Bronchial epithelial cell (primary cell): ENCODE results near the gene SERPINA4. TPM values are rescaled to one million over a fixed set of nuclear protein-coding genes. Genes with fewer than 3 reads are reported as not detected.

Experiments used
- DNase-seq: peaks from one replicate; pipeline ENCODE4 v3.0.0-alpha.2; 2010; ENCODE audit warnings: low read depth
- FAIRE-seq: peaks from 2 replicates; lab custom pipeline; 2011; peaks lifted over from hg19 to GRCh38; lab: Jason Lieb, UNC
- H3K27me3 ChIP-seq: 2 replicates; pipeline ENCODE4 v1.5.1; 2011; ENCODE audit warnings: low read length; ENCODE audit not compliant: control insufficient read depth, insufficient read depth
- H3K36me3 ChIP-seq: 2 replicates; pipeline ENCODE4 v1.5.1; 2011; ENCODE audit warnings: low read length; ENCODE audit not compliant: control insufficient read depth, insufficient read depth
- H3K4me3 ChIP-seq: 2 replicates; pipeline ENCODE4 v1.5.1; 2011; ENCODE audit warnings: mild to moderate bottlenecking, low read depth, low read length, control low read depth
- total RNA-seq: library from RNA; depleted of rRNA; stranded (reverse); fragments of >200 nt; gene quantifications from 2 replicates; pipeline ENCODE4 v1.2.1, GENCODE V29; 2014
- TF ChIP-seq, protein P1 (sequence below): IDR thresholded peaks from 2 replicates; pipeline ENCODE4 v1.5.1; 2011; ENCODE audit warnings: mild to moderate bottlenecking, moderate library complexity, low read length, control low read depth, inconsistent platforms; ENCODE audit not compliant: insufficient read depth, severe bottlenecking

Gene SERPINA4
- total RNA-seq, 1 donor from 2014 or later: not detected

DNA sequence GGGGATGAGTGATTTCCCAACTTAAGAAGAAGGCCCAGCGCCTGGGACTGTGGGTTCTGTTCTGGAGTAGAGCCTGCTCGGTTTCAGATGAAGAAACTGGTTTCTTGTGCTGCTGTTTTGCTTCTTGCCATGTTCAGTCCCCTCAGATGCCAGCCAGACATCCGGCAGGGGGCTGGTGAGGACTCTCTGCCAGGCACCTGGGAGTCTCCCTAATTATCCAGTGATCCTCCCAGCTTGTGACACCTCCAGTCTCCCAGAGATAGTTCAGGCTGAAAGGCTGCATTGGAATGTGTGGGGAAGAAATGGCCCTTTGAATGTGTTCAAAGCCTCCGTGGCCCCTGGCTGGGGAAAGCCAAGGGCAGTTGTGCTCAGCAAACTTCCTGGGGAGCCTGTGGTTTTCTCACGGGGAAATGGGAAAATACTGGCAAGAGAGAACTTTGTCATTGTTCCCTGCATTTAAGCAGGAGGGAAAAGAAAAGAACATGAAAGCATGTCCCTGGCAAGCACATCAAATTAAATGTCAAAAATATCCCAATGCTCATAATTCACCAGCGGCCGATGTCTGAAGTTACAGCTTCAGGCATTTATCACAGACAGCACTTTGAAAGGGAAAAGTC lies 43.5 kb upstream of the SERPINA4 start:
- Histone ChIP-seq H3K4me3 (no peak overlapping the region), H3K36me3 (no peaks in the 10 kb centered on the region), H3K27me3 (no peaks in the 10 kb centered on the region)
- TF ChIP-seq, protein P1, sequence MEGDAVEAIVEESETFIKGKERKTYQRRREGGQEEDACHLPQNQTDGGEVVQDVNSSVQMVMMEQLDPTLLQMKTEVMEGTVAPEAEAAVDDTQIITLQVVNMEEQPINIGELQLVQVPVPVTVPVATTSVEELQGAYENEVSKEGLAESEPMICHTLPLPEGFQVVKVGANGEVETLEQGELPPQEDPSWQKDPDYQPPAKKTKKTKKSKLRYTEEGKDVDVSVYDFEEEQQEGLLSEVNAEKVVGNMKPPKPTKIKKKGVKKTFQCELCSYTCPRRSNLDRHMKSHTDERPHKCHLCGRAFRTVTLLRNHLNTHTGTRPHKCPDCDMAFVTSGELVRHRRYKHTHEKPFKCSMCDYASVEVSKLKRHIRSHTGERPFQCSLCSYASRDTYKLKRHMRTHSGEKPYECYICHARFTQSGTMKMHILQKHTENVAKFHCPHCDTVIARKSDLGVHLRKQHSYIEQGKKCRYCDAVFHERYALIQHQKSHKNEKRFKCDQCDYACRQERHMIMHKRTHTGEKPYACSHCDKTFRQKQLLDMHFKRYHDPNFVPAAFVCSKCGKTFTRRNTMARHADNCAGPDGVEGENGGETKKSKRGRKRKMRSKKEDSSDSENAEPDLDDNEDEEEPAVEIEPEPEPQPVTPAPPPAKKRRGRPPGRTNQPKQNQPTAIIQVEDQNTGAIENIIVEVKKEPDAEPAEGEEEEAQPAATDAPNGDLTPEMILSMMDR: no peak
- FAIRE-seq: no peak
- DNase-seq: no peak

DNA sequence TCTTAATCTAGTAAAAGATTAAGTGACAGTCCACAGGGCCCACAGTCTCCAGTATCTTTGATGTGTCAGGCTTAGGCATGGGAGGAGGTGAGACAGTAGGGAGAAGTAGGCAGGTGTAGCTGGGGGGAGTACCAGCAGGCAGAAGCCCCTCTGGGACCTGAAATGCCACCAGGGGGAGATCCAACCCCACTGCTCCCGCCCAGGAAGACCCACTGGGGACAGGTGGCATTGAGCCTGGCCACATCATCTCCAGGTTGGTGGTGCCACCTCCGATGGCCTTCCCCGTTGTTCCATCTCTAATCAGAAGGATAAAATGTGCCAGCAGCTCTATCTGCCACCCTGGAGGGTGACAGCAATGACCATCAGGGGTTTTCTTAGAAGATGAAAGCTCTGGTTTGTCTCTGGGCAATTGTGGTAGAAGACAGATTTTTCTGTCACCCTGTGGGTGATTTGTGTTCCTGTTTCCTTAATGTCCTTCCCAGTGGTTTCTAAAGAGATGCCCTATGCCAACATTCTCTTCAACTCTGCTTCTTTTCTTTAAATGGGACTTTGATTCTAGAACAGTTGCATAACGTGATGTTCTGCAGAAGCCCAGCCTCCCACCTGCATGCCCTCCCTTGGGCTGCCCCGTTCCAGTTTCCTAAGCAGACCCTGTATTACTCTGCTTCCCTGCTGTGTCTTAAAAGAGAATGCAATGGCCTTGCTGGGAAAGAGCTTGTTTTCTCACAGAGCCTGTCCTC lies 39.7 kb upstream of the SERPINA4 start:
- no peak for FAIRE-seq
- no peaks in the 10 kb centered on the region for H3K36me3 ChIP-seq
- DNase-seq: no peak
- no peak overlapping the region for H3K4me3 ChIP-seq
- no peaks in the 10 kb centered on the region for H3K27me3 ChIP-seq
- TF ChIP-seq, protein P1: no peak

DNA sequence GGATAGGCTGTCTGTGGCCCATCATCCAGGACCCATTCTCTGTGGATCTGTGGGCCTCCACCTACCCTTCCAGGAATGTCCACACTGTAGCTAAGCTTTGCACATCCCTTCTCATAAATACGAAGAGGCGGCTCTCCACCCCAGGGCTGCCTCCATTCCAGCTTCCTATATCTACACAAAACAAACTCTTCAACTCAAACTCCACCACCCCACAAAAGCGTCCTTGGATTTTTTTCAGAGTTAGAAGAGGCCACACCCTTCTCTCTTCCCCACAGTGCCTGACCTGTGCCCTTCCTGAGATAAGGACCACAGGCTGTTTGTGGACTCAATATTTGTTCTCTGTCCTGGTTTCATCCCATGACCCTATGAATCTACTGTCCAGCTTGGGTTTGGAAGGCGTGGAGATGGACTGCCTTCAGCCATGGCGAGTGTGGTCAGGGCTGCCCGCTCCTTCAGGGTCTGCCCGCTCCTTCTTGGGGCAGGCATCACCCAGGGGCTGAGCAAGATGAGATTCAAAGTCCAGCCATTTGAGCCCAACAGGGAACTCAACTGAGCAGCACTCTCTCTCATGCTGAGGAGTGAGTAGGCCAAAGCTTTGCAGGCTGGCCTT lies 39.0 kb upstream of the SERPINA4 start:
- TF ChIP-seq, protein P1: no peak
- Histone ChIP-seq H3K36me3 (no peaks in the 10 kb centered on the region), H3K4me3 (no peak overlapping the region), H3K27me3 (no peaks in the 10 kb centered on the region)
- DNase-seq (no peak), FAIRE-seq (no peak)

DNA sequence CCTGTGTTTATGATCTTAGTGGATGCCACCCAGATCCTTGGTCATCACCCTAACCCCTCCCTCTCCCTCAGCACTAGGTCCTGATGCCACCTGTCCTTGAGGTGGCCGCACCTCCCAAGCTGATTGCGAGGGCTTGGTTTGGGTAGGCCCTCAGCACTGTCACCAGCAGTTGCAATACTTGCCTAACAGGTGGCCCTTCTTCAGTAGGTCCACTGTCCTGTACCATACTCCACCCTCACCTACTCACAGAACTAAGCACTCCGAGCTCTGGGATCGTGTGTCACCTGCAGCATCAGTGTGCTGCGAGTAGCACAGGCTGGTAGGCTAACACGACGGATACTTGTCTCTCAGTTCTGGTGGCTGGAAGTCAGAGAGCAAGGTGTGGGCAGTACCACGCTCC lies 38.0 kb upstream of the SERPINA4 start:
- DNase-seq: no peak
- Histone ChIP-seq H3K27me3 (no peaks in the 10 kb centered on the region), H3K36me3 (no peaks in the 10 kb centered on the region), H3K4me3 (no peak overlapping the region)
- peak; percentile 93 for FAIRE-seq
- TF ChIP-seq, protein P1: no peak

DNA sequence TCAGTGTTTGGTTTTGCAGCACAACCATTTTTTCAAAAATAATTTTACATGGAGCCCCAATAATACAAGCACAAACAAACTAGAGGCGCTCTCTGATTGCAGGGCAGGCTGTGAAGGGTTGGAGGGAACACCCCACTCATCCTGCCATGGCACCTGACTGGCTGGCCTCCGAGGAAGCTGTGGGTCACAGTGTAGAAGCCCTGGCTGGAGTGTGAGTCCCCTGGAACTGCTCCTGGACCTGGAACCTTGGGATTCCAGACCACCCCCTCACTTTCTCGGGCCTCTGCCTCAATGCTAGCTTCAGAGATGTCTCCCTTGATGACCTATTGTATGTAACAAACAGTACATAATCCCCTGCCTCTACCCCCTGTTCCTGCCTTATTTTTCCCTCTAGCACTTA lies 37.1 kb upstream of the SERPINA4 start:
- H3K36me3 ChIP-seq: no peaks in the 10 kb centered on the region
- TF ChIP-seq, protein P1: no peak
- DNase-seq: no peak
- no peak for FAIRE-seq
- no peak overlapping the region for H3K4me3 ChIP-seq
- no peaks in the 10 kb centered on the region for H3K27me3 ChIP-seq
